Stimulated activated CD4-positive, alpha-beta T cell treated with anti-CD3 and anti-CD28 coated beads, TNF-alpha, amount 100 ng/mL, for 48 hours (primary cell): ENCODE data around the gene NLGN2.

Experiments
- DNase-seq, 3 donors: peaks; one replicate each; pipeline ENCODE4 v3.0.0-alpha.2; 2020; ENCODE audit warnings: low read depth in 3 of 3

The NLGN2 gene

DNA sequence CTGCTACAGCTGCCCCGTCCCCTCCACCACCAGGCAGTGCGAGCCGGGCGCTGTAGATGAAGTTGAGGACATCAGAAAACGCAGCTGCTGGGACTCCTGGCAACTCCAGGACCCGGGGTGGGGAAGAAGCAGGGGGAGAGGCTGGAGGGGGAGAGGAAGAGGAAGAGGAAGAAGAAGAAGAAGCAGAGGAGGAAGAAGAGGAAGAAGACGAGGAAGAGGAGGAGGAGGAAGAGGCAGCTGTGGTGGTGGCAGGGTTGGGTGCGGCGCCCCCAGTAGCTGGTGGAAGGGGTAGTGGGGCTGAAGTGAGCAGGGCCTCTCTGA is 58.6 kb downstream of the NLGN2 start:
- DNase-seq: no peak

DNA sequence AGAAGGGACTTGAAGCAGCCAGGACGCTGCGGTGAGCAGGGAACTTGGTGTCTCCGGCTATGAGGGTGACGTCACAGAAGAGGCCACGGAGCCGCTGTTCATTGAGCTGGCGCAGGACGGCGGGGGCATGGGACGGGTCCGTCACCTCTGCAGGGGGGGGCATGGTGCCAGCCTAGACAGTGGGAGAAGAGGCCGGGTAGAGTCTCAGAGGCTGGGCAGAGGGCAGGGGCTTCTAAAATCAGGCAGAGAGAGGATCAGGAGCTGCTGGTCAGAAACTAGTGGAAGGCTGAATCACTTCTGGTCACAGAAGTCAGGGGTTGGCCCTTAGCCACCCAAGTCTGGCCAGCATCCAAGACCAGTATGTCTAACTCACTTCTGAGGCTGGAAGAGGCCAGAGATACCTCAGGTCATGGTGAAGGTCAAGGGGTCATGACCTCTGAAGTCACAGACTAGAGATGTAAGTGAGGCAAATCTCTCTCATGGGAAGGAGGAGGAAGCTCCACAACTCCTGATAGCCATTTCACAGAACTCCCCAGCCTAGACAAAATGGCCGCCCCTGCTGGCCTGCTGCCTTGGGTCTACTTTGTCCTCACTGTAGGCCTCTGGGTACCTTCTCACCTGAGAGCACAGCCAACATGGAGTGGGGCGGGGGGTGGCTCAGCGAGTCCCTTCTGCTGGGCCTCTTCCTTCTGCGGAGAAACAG is 59.1 kb downstream of the NLGN2 start:
- DNase-seq: no peak

DNA sequence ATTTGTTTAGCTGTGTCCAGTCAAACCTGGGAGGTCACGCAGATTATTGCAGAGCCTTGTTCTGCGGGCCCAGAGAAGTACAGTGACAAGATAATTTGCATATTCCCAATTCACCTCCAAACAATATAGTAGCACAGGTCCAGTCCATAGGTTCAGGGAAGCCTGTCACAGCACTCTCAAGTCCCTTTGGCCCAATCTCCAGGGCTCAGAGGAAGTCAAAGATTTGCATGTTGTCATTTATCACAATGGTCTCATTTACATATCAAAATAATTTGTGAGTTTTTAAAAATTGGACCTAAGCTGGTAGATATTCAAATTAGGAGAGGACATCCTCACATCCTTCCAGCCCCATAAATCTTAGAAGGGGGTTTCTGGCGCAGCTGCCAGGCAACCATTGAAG is 59.9 kb downstream of the NLGN2 start:
- no peak for DNase-seq

DNA sequence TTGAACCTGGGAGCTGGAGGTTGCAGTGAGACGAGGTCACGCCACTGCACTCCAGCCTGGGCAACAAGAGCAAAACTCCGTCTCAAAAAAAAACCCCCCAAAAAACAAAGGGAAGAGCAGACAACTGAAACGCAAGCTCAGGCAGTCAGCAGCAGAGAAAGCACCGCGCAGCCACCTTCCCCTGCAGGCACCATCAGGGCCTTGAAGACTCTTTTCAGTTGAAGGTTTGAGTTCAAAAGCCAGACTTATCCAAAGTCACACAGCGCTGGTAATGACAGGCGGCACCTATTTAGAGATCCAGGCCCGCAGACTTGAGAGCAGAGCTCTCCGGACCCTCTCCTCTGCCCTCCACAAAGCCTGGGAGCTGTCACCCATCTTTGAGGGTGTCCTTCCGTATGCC is 60.6 kb downstream of the NLGN2 start:
- no peak for DNase-seq

DNA sequence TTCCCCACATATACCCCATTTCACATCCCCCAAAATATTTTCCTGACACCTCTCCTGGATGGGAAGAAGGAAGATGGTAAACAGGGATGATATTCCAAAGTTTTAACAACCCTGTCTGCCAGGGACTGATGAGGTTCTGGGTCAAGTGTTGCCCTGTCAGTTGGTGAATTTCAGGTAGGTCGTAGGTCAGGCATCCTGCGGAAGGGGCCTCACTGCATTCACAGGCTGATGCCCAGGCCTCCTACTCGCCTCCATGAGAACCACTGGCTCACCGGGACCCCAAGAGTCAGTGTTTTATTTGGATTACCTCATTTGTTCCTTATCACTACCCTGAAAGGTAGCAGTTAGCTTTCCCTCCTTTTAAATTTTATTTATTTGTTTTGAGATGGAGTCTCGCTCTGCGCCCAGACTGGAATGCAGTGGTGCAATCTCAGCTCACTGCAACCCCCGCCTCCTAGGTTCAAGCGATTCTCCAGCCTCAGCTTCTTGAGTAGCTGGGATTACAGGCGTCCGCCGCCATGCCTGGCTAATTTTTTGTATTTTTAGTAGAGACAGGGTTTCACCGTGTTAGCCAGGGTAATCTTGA is 61.3 kb downstream of the NLGN2 start:
- no peak for DNase-seq
